Pancreas (tissue), 10 donors: Measurements from ENCODE around the gene SQSTM1. TPM values are rescaled to one million over a fixed set of nuclear protein-coding genes. Genes with fewer than 3 reads are reported as not detected.

Source experiments
- ATAC-seq, 4 donors: fragments of 200-7000 bp; cut with Tn5 transposase; one replicate each; pipeline versions ENCODE4 v1.8.0 to v1.9.1; 2020; ENCODE audit warnings: mild to moderate bottlenecking in 4 of 4, moderate library complexity in 4 of 4
- DNase-seq, 6 donors: peaks; one replicate each; pipeline ENCODE4 v3.0.0-alpha.2; 2020
- FAIRE-seq: peaks from 2 replicates; lab custom pipeline; 2012; peaks lifted over from hg19 to GRCh38; lab: Jason Lieb, UNC
- H3K27ac ChIP-seq, 4 donors: fragments of 200-600 bp; sonication (generic); 1 replicate in 3 of 4; 2 replicates in 1 of 4; pipeline versions ENCODE4 v1.5.0 to v1.8.0; 2020
- H3K27me3 ChIP-seq, 4 donors: fragments of 200-600 bp; one replicate each; pipeline ENCODE4 v1.8.0; 2021
- H3K36me3 ChIP-seq, 3 donors: fragments of 200-600 bp; sonication (generic) in 1 of 3; one replicate each; pipeline versions ENCODE4 v1.5.0 to v1.8.0; 2020 to 2021
- H3K4me1 ChIP-seq, 3 donors: fragments of 200-600 bp; one replicate each; pipeline ENCODE4 v1.8.0; 2021
- H3K4me3 ChIP-seq, 4 donors: fragments of 200-600 bp; sonication (generic) in 2 of 4; one replicate each; pipeline versions ENCODE4 v1.5.0 to v1.8.0; 2020 to 2021
- H3K9me3 ChIP-seq, 4 donors: fragments of 200-600 bp; one replicate each; pipeline ENCODE4 v1.8.0; 2021
- CTCF ChIP-seq, 4 donors: fragments of 200-600 bp; sonication (generic) in 3 of 4; IDR thresholded peaks; one replicate each; pipeline versions ENCODE4 v1.5.0 to v1.8.0; 2021; ENCODE audit warnings: antibody characterized with exemption in 4 of 4
- WGBS, 2 donors: extraction: QIAGEN DNeasy Blood & Tissue Kit; methylation state at CpG; one replicate each; pipeline ENCODE4 v1.1.7; 2013; 5-methylcytosine and 5-hydroxymethylcytosine counted together
- intact Hi-C, 3 donors: fragments of 100-400 bp; cut with DNase I; formaldehyde crosslinking; loops; one replicate each; pipeline versions ENCODE4 v1.11.1 to v1.14.2; 2022
- polyA plus RNA-seq, 2 donors: library from polyadenylated mRNA; stranded (reverse); fragments of 200-250 nt; gene quantifications; one replicate each; pipeline ENCODE4 v1.2.3, GENCODE V29; 2013
- total RNA-seq, 6 donors: library from RNA; stranded (reverse); fragmentation: NEBNext Ultra II Directional in 4 of 6; extraction: Animal tissue kit (Norgen Biotek cat#: 25700) in 4 of 6; gene quantifications; one replicate each; pipeline versions ENCODE4 v1.2.1 to v1.2.4, GENCODE V29; 2021 to 2023
- donor health status: healthy with polysubstance abuse.
- donor health status: DM: no; HTN: no; CAD: no; lungs with moderate emphysema.
- donor health status: DM: no; HTN: no; CAD: no.
- donor health status: control.
- donor health status: control.
- donor health status: Bipolar disorder and iron deficiency.
- donor health status: DM: yes; HTN: yes; CAD: no.
- donor health status: DM: no; HTN: no; CAD: no.
- donor health status: DM: no; HTN: no; CAD: no.
- donor health status: DM: yes; HTN: yes; CAD: no.

The SQSTM1 gene
- total and polyA plus RNA-seq, 8 donors, result 125 to 261 (median 200) TPM

- 94% methylated on average over 27 of the region's 27 CpGs for WGBS, 2 donors
Observed at GRCh38 chr5:179812135-179812825, 8.4 kb upstream of the SQSTM1 start.

GRCh38 chr5:179812997-179813607 lies 7.6 kb upstream of the SQSTM1 start:
- H3K27me3 ChIP-seq, result no peaks in the 10 kb centered on the region
- WGBS, 2 donors, result 85 to 87% methylated on average over 5 of the region's 5 CpGs
- peaks cover 3 to 8% (median 7%) of the 10 kb centered on the region in 3 donors for H3K4me1 ChIP-seq
- H3K4me3 ChIP-seq, result no peak overlapping the region
- no peaks in the 10 kb centered on the region for H3K36me3 ChIP-seq
- intact Hi-C loops, result no loop called here
- H3K27ac ChIP-seq, result no peak overlapping the region
- FAIRE-seq (no peak), DNase-seq (no peak), ATAC-seq (no peak)
- TF ChIP-seq CTCF (IDR thresholded peaks at IDR 0.05), result no peak
- no peaks in the 10 kb centered on the region for H3K9me3 ChIP-seq

More at GRCh38 chr5:179812135-179812825, 8.4 kb upstream of the SQSTM1 start:
- Histone ChIP-seq H3K27me3 (no peaks in the 10 kb centered on the region), H3K36me3 (no peaks in the 10 kb centered on the region), H3K4me3 (no peak overlapping the region), H3K27ac (no peak overlapping the region), H3K9me3 (no peaks in the 10 kb centered on the region), H3K4me1 (peaks cover 0 to 2% (median 0%) of the 10 kb centered on the region in 3 donors)
- DNase-seq (peak in 2 of 6 donors; percentile 12 to 51), FAIRE-seq (no peak), ATAC-seq (no peak)
- no peak for TF ChIP-seq CTCF (IDR thresholded peaks at IDR 0.05)
- intact Hi-C loops, result no loop called here

GRCh38 chr5:179814090-179814489 lies 6.6 kb upstream of the SQSTM1 start:
- Histone ChIP-seq H3K9me3 (no peaks in the 10 kb centered on the region), H3K4me1 (peaks cover 7 to 14% (median 13%) of the 10 kb centered on the region in 3 donors), H3K27me3 (no peaks in the 10 kb centered on the region), H3K36me3 (no peaks in the 10 kb centered on the region), H3K27ac (no peak overlapping the region), H3K4me3 (no peak overlapping the region)
- no peak for TF ChIP-seq CTCF (IDR thresholded peaks at IDR 0.05)
- 79 to 81% methylated on average over 3 of the region's 3 CpGs for WGBS, 2 donors
- no peak for FAIRE-seq
- DNase-seq, result no peak
- ATAC-seq, result no peak
- intact Hi-C loops, result no loop called here

- H3K27ac ChIP-seq, result no peak overlapping the region
- FAIRE-seq, result no peak
Observed at GRCh38 chr5:179815491-179816249, 5.0 kb upstream of the SQSTM1 start.

More at GRCh38 chr5:179815491-179816249, 5.0 kb upstream of the SQSTM1 start:
- Histone ChIP-seq H3K36me3 (no peaks in the 10 kb centered on the region), H3K27me3 (no peaks in the 10 kb centered on the region), H3K9me3 (no peaks in the 10 kb centered on the region), H3K4me1 (peaks cover 17 to 24% (median 23%) of the 10 kb centered on the region in 3 donors), H3K4me3 (no peak overlapping the region)
- WGBS, 2 donors, result 95 to 98% methylated on average over 21 of the region's 21 CpGs
- intact Hi-C loops, result no loop called here
- ATAC-seq (no peak), DNase-seq (peak in 2 of 6 donors; percentile 14 to 53)
- TF ChIP-seq CTCF (IDR thresholded peaks at IDR 0.05), result no peak
